Measurements from ENCODE around the gene EXD3. TPM values are rescaled to one million over a fixed set of nuclear protein-coding genes. Genes with fewer than 3 reads are reported as not detected.
"Not testable (repeated sequence)": the region's sequence is repeated elsewhere in the genome, so short reads cannot be mapped to it uniquely, and the experiment has no call there.

Gene EXD3
- total RNA-seq, 1 donor from 2014 or later, result 8.2 TPM

DNA sequence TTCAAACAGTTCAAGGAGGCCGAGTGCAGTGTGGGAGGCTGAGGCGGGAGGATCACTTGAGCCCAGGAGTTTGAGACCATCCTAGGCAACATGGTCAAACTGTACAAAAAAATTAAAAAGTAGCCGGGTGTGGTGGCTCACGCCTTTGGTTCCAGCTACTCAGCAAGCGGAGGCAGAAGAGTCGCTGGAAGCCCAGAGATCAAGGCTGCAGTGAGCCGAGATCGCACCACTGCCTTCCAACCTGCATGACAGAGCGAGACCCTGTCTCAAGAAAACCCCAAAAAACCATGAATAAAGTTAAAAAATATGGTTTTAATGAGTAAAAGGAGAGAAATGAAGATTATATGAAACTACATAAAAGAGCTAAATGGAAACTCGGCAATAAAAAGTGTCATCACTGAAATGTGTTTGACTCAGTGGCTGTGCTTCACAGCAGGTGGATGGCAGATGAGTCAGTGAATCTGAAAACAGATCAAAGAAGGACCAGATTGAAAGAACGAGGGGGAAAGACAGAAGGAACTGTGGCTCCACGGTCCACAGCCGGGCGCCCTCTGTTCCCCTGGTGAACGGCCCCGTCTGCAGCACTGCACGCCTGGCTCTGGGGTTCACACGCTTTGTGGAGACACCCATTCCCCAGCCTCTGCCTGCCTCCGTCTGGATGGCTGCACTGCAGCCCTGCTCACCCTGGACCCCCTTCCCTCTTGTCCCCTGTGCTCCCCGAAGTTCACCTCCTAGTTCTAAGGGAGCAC lies 25.1 kb downstream of the EXD3 start:
- intact Hi-C loops (cut with micrococcal nuclease), result no loop called here

DNA sequence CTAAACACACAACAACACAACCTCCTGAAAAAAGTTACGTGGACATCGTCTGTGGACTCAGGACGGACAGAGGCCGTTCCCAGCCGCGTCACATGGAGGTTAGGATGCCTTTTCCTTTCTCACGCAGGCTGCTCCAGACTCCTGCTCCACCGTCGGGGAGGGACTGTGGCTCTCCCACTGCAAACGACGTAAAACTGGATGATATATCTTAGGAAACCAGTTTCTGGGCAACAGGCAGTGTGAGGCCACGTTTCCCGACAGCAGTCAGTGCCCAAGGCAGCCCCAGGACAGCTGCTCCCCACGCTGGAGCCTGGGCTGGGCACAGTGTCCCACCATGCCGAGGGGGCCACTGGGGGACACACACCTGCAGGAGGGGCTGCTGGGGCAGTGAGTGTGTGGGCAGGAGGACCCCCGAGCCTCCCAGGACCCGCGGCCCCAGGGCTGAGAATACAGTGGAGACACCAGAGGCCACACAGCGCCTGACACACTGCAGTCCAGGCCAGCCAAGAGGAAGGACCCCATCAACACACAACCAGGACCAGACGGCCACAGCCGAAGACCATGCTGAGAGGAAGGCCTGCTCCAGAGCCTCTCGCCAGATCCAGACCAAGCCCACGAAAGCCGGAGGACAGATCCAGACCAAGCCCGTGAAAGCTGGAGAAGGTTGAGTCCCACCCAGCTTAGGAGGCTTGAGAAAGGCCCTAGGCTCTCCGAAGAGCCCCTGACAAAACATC lies 26.2 kb downstream of the EXD3 start:
- intact Hi-C loops (cut with micrococcal nuclease), result no loop called here

DNA sequence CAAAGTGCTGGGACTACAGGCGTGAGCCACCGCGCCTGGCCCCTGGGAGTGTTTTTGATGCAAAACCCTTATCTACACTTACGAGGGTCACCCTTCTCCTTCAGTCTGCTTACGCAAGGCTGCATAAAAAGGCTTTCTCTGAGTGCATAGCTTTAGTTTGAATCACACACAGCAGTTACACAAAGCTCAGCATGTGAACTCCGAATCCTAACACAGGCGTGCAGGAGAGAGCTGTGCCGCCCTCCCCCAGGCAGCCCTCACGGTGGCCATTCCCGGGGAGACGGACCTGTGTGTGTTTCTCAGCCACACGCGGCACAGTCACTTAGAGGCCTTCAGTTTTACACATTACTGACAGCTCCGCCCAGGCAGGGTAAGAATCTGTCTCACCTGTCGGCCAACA lies 26.7 kb downstream of the EXD3 start:
- intact Hi-C loops (cut with micrococcal nuclease), result no loop called here

- intact Hi-C loops (cut with micrococcal nuclease), result no loop called here
Observed at GRCh38 chr9:137395666-137396010, 27.3 kb downstream of the EXD3 start.

- intact Hi-C loops (cut with micrococcal nuclease), result no loop called here
Observed at GRCh38 chr9:137394866-137395665, 27.9 kb downstream of the EXD3 start.

DNA sequence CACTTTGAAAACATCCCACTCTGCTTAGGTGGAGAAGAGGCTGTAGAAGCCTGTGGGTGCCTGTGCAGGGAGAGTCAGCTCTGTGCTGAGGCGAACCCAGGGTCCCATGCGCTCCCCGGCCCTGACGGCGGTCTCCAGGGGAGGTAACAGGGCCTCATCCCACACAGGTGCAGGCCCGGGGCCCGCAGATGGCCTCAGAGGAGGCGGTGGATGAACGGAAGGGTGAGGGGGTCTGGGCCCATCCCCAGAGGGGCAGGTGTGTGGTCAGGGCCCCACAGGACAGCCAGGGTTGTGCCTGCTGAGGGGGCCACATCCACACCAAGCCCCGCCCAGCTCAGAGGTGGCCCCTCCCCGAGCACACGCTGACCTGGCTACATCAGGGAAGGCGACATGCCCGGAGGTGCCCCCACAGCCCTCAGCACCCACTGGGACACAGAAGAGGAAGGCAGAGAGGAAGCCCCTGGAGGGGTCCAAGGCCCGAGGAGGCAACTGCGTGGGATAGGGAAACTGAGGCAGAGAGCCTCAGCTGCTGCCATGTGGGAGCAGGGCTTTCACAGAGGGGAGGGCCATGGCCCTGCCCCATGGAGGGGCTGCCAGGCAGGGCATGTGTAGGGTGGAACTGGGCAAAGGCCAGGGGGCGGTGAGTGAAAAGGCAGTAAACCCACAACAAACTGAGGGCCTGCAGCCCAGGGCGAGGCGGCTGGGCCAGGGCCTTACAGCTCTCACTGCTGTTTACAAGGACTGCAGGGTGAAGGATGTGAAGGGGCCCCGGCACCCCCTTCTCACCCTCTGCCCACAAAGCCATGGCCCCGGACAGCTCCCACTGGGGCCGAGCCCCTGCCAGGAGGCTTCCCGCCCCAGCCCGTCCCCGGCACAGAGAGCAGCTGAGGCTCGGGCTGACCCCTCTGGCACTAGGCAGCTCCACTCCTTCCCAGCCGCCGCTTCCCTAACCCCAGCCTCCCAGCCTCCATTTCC lies 29.5 kb downstream of the EXD3 start:
- intact Hi-C loops (cut with micrococcal nuclease), result no loop called here

GRCh38 chr9:137392232-137393007 lies 30.5 kb downstream of the EXD3 start:
- intact Hi-C loops (cut with micrococcal nuclease), result no loop called here

DNA sequence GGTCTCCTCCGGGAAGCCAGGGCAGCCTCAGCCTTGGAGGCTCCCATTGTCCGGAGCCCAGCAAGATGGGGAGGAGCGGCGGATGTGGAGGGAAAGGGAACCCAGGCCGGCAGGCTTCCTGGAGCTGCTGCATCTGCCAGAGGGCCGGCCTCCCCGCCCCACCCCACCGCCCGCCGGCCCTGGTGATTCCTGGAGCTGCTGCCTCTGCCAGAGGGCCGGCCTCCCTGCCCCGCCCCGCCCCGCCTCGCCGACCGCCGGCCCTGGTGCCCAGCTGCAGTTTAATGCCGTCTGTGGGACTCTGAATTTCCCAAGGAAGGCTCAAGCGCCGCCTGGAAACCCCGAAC lies 31.6 kb downstream of the EXD3 start:
- intact Hi-C loops (cut with micrococcal nuclease), result no loop called here

GRCh38 chr9:137390553-137391410 lies 32.2 kb downstream of the EXD3 start:
- intact Hi-C loops (cut with micrococcal nuclease), result no loop called here

- intact Hi-C loops (cut with micrococcal nuclease), result no loop called here
Observed at GRCh38 chr9:137389428-137389746, 33.6 kb downstream of the EXD3 start.

DNA sequence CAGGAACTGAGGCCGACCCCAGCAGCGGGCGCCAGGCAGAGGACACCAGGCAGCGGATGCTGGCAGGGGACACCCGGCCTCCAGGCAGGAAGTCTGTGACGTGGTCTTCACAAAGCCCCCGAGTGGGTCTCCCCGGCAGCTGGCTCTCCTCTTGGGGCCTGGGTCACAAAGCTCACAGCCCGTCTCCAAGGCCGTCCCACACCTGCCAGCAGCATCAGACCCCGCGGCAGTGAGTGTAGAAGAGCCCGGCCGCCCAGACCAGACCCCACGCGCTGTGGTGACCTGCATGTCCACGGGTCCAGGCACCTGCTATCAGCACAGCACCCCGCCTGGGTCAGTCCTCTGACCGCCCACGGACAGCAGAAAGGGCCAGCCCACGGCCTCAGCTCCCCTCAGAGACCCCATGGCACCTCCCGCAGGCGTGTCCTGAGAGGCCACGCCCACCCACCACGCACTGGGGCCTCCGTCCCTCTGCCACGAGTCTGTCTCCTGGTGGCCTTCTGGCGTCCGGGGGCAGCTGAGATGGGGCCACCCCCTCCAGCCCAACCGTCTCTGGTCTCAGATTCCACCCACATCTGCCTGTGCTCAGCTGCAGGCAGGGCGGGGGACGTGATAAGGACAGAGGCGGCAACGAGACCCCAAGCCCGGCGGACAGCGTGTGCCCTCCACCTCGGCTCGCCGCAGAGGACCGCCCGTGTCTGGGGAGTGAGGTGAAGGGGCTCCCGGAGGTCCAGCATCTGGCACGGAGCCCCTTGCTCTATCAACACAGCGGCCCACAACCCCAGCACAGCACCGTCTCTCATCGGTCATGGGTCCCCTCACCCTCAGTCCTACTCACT lies 34.2 kb downstream of the EXD3 start:
- intact Hi-C loops (cut with micrococcal nuclease), result no loop called here

DNA sequence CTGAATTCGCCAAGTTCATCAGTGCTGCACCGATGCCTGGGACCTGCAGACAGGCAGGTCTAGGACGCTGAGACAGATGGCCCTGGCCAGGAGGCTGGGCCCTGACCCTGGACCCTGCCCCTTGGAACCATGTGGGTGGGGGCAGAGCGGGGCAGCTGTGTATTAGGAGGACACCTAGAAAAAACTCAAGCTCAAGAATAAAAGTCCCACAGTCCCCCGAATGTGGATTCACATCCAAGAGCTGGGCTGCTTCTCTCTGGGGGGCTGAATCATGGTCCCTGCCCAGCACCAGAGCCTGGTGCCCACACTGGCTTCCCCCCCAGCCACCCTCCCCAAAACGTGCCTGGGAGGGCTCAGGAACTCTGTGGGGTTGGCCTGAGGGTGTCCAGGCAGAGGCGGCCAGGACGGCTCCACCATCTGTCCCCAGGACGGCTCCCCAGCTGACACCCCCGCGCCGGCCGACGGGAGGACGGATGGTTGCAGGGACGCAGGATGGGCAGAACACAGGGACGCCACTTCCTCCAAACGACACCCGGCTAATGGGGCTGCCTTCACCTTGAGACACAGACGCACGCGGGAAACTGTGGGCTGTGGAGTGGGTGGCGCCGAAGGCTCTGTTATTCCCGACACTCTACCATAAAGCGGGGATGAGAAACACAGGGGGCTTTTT lies 34.9 kb downstream of the EXD3 start:
- intact Hi-C loops (cut with micrococcal nuclease), result no loop called here

GRCh38 chr9:137387114-137387890 lies 35.7 kb downstream of the EXD3 start:
- intact Hi-C loops (cut with micrococcal nuclease), result no loop called here

- intact Hi-C loops (cut with micrococcal nuclease), result not testable (repeated sequence)
Observed at GRCh38 chr9:137386507-137387113, 36.4 kb downstream of the EXD3 start.

DNA sequence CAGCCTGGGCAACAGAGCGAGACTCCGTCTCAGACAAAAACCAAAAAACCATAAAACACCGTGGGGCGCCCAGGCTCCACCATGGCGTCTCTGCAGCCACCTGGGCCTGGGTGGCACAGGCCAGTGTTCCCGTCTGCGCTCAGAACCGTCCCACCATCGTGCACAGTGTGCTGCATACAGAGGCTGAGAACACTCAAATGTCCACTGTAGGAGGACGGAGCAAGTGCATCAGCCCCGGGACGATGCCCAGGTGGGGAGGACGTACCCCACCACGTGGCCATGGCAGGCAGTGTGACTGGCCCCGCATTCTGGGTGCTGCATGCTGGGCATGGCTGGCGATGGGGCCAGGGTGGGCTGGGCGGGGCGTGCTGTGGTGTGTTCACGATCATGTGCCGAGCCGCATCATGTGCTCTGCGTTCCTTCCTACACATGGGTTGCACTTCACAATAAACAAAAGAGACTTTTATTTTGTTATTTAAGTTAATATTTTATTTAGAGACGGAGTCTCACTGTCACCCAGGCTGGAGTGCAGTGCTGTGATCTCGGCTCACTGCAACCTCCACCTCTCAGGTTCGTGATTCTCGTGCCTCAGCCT lies 37.8 kb downstream of the EXD3 start:
- intact Hi-C loops (cut with micrococcal nuclease), result no loop called here
